Mesendoderm (in vitro differentiated cells): ENCODE data around the gene HDAC4.

ENCODE experiments used
- DNase-seq: peaks from one replicate; pipeline ENCODE4 v3.0.0; 2013
- H2AK5ac ChIP-seq: 2 replicates; pipeline ENCODE4 v1.6.1; 2013; ENCODE audit warnings: low read length, inconsistent platforms
- H2BK120ac ChIP-seq: 2 replicates; pipeline ENCODE4 v1.6.1; 2013; ENCODE audit warnings: low read depth, mild to moderate bottlenecking, low read length, moderate library complexity, mixed read lengths
- H2BK15ac ChIP-seq: replicated peaks from 2 replicates; pipeline ENCODE4 v1.6.1; 2013; ENCODE audit warnings: low read depth, mild to moderate bottlenecking, moderate library complexity
- H2BK5ac ChIP-seq: 2 replicates; pipeline ENCODE4 v1.6.1; 2013; ENCODE audit warnings: low read length, inconsistent platforms
- H3K18ac ChIP-seq: 2 replicates; pipeline ENCODE4 v1.6.1; 2013; ENCODE audit warnings: mild to moderate bottlenecking, low read length, mixed read lengths
- H3K23ac ChIP-seq: one replicate; pipeline ENCODE4 v1.6.1; 2013; ENCODE audit warnings: low read length
- H3K27ac ChIP-seq: 2 replicates; pipeline ENCODE4 v1.5.1; 2013; ENCODE audit warnings: low read depth, mild to moderate bottlenecking, inconsistent platforms, low read length, moderate library complexity
- H3K27me3 ChIP-seq: 2 replicates; pipeline ENCODE4 v1.6.1; 2013; ENCODE audit warnings: low read length, control low read depth, mild to moderate bottlenecking, inconsistent platforms; ENCODE audit not compliant: insufficient read depth, poor library complexity
- H3K36me3 ChIP-seq: 2 replicates; pipeline ENCODE4 v1.6.1; 2013; ENCODE audit warnings: low read length, inconsistent platforms; ENCODE audit not compliant: control insufficient read depth, insufficient read depth
- H3K4ac ChIP-seq: one replicate; pipeline ENCODE4 v1.6.1; 2013; ENCODE audit warnings: low read depth, mild to moderate bottlenecking, low read length, moderate library complexity
- H3K4me1 ChIP-seq: 2 replicates; pipeline ENCODE4 v1.6.1; 2013; ENCODE audit warnings: low read depth, low read length, inconsistent platforms; ENCODE audit not compliant: control insufficient read depth
- H3K4me2 ChIP-seq: 2 replicates; pipeline ENCODE4 v1.6.1; 2013; ENCODE audit warnings: low read length
- H3K4me3 ChIP-seq: 2 replicates; pipeline ENCODE4 v1.5.1; 2013; ENCODE audit warnings: mild to moderate bottlenecking, low read length
- H3K56ac ChIP-seq: one replicate; pipeline ENCODE4 v1.6.1; 2013; ENCODE audit warnings: low read length
- H3K79me1 ChIP-seq: 2 replicates; pipeline ENCODE4 v1.6.1; 2013; ENCODE audit warnings: low read length, inconsistent platforms
- H3K79me2 ChIP-seq: 2 replicates; pipeline ENCODE4 v1.6.1; 2013; ENCODE audit warnings: mild to moderate bottlenecking, low read length; ENCODE audit not compliant: control insufficient read depth, insufficient read depth
- H3K9ac ChIP-seq: 2 replicates; pipeline ENCODE4 v1.6.1; 2013; ENCODE audit warnings: low read length, inconsistent platforms
- H4K5ac ChIP-seq: one replicate; pipeline ENCODE4 v1.6.1; 2013; ENCODE audit warnings: low read length
- H4K8ac ChIP-seq: one replicate; pipeline ENCODE4 v1.6.1; 2013; ENCODE audit warnings: low read depth, mild to moderate bottlenecking, control low read depth, low read length, moderate library complexity
- WGBS: extraction: QIAGEN DNeasy Blood & Tissue Kit; methylation state at CpG from one replicate; pipeline ENCODE4 v1.1.7; 2013; ENCODE audit warnings: low lambda C conversion rate, missing lambda C conversion rate; ENCODE audit not compliant: insufficient coverage; ENCODE audit errors: extremely low coverage; 5-methylcytosine and 5-hydroxymethylcytosine counted together

Gene HDAC4

GRCh38 chr2:239084007-239084406 lies 316.8 kb downstream of the HDAC4 start:
- peaks cover 3% of the 10 kb centered on the region for H3K36me3 ChIP-seq
- no peaks in the 10 kb centered on the region for H3K27me3 ChIP-seq
- no peak overlapping the region for H3K56ac ChIP-seq
- no peak overlapping the region for H3K4me3 ChIP-seq
- H3K4ac ChIP-seq, result no peak overlapping the region
- no peak overlapping the region for H3K4me2 ChIP-seq
- no peak overlapping the region for H2BK5ac ChIP-seq
- H4K8ac ChIP-seq, result no peak overlapping the region
- H3K27ac ChIP-seq, result no peak overlapping the region
- H2AK5ac ChIP-seq, result no peak overlapping the region
- H3K18ac ChIP-seq, result no peak overlapping the region
- no peak overlapping the region for H3K23ac ChIP-seq
- no CpG with 5 or more reads among the region's 24 CpGs for WGBS
- no peak overlapping the region for H4K5ac ChIP-seq
- DNase-seq, result no peak
- H3K79me1 ChIP-seq, result no peaks in the 10 kb centered on the region
- no peak overlapping the region for H2BK120ac ChIP-seq
- no peaks in the 10 kb centered on the region for H3K4me1 ChIP-seq
- no peaks in the 10 kb centered on the region for H3K79me2 ChIP-seq
- no peak overlapping the region for H2BK15ac ChIP-seq
- H3K9ac ChIP-seq, result no peak overlapping the region

- Histone ChIP-seq H3K79me2 (no peaks in the 10 kb centered on the region), H3K18ac (no peak overlapping the region), H3K9ac (no peak overlapping the region), H3K27ac (no peak overlapping the region), H3K27me3 (no peaks in the 10 kb centered on the region), H2BK5ac (no peak overlapping the region), H3K4me2 (no peak overlapping the region), H4K8ac (no peak overlapping the region), H2BK120ac (no peak overlapping the region), H3K4ac (no peak overlapping the region), H4K5ac (no peak overlapping the region), H3K23ac (no peak overlapping the region), H2BK15ac (no peak overlapping the region), H3K79me1 (no peaks in the 10 kb centered on the region), H3K4me1 (no peaks in the 10 kb centered on the region), H3K56ac (no peak overlapping the region), H3K4me3 (no peak overlapping the region), H3K36me3 (peaks cover 3% of the 10 kb centered on the region), H2AK5ac (no peak overlapping the region)
- WGBS, result no CpG with 5 or more reads among the region's 14 CpGs
- no peak for DNase-seq
These were observed 318.4 kb downstream of the HDAC4 start for GRCh38 chr2:239082425-239082824.

GRCh38 chr2:239081622-239082021 lies 319.2 kb downstream of the HDAC4 start:
- H3K23ac ChIP-seq, result no peak overlapping the region
- no peaks in the 10 kb centered on the region for H3K4me1 ChIP-seq
- no peak overlapping the region for H4K8ac ChIP-seq
- no peak overlapping the region for H3K27ac ChIP-seq
- no peak overlapping the region for H3K4me2 ChIP-seq
- no CpG with 5 or more reads among the region's 18 CpGs for WGBS
- no peak overlapping the region for H4K5ac ChIP-seq
- no peak overlapping the region for H3K56ac ChIP-seq
- no peak for DNase-seq
- H3K4me3 ChIP-seq, result no peak overlapping the region
- H3K9ac ChIP-seq, result no peak overlapping the region
- no peak overlapping the region for H2BK15ac ChIP-seq
- no peak overlapping the region for H2BK120ac ChIP-seq
- no peak overlapping the region for H2AK5ac ChIP-seq
- H3K79me1 ChIP-seq, result no peaks in the 10 kb centered on the region
- H3K18ac ChIP-seq, result no peak overlapping the region
- H3K27me3 ChIP-seq, result no peaks in the 10 kb centered on the region
- no peaks in the 10 kb centered on the region for H3K79me2 ChIP-seq
- H2BK5ac ChIP-seq, result no peak overlapping the region
- no peak overlapping the region for H3K4ac ChIP-seq
- peaks cover 3% of the 10 kb centered on the region for H3K36me3 ChIP-seq

GRCh38 chr2:239081046-239081445 lies 319.8 kb downstream of the HDAC4 start:
- H3K79me2 ChIP-seq, result no peaks in the 10 kb centered on the region
- no peak overlapping the region for H3K23ac ChIP-seq
- no peak overlapping the region for H3K9ac ChIP-seq
- no peaks in the 10 kb centered on the region for H3K79me1 ChIP-seq
- peaks cover 3% of the 10 kb centered on the region for H3K36me3 ChIP-seq
- no peaks in the 10 kb centered on the region for H3K27me3 ChIP-seq
- H4K5ac ChIP-seq, result no peak overlapping the region
- no peak overlapping the region for H3K4ac ChIP-seq
- no peak overlapping the region for H3K18ac ChIP-seq
- H4K8ac ChIP-seq, result no peak overlapping the region
- H3K56ac ChIP-seq, result no peak overlapping the region
- no peak overlapping the region for H2BK5ac ChIP-seq
- H3K27ac ChIP-seq, result no peak overlapping the region
- no peak for DNase-seq
- no peaks in the 10 kb centered on the region for H3K4me1 ChIP-seq
- H3K4me2 ChIP-seq, result no peak overlapping the region
- no peak overlapping the region for H2BK15ac ChIP-seq
- no CpG with 5 or more reads among the region's 19 CpGs for WGBS
- H2BK120ac ChIP-seq, result no peak overlapping the region
- H2AK5ac ChIP-seq, result no peak overlapping the region
- H3K4me3 ChIP-seq, result no peak overlapping the region

- Histone ChIP-seq H3K4ac (no peak overlapping the region), H2BK15ac (no peak overlapping the region), H3K56ac (no peak overlapping the region), H3K9ac (no peak overlapping the region), H3K4me1 (no peaks in the 10 kb centered on the region), H3K27me3 (no peaks in the 10 kb centered on the region), H3K79me2 (no peaks in the 10 kb centered on the region), H3K79me1 (no peaks in the 10 kb centered on the region), H2AK5ac (no peak overlapping the region), H4K8ac (no peak overlapping the region), H3K27ac (no peak overlapping the region), H3K23ac (no peak overlapping the region), H3K4me3 (no peak overlapping the region), H3K36me3 (peaks cover 3% of the 10 kb centered on the region), H3K4me2 (no peak overlapping the region), H2BK5ac (no peak overlapping the region), H4K5ac (no peak overlapping the region), H2BK120ac (no peak overlapping the region), H3K18ac (no peak overlapping the region)
- WGBS, result no CpG with 5 or more reads among the region's 16 CpGs
- no peak for DNase-seq
These were observed 321.0 kb downstream of the HDAC4 start for GRCh38 chr2:239079671-239080294.
